Measurements from ENCODE around the gene BCL6.
A peak's percentile ranks its signal among the peaks of the same experiment; 100 is the strongest.

Gene BCL6

DNA sequence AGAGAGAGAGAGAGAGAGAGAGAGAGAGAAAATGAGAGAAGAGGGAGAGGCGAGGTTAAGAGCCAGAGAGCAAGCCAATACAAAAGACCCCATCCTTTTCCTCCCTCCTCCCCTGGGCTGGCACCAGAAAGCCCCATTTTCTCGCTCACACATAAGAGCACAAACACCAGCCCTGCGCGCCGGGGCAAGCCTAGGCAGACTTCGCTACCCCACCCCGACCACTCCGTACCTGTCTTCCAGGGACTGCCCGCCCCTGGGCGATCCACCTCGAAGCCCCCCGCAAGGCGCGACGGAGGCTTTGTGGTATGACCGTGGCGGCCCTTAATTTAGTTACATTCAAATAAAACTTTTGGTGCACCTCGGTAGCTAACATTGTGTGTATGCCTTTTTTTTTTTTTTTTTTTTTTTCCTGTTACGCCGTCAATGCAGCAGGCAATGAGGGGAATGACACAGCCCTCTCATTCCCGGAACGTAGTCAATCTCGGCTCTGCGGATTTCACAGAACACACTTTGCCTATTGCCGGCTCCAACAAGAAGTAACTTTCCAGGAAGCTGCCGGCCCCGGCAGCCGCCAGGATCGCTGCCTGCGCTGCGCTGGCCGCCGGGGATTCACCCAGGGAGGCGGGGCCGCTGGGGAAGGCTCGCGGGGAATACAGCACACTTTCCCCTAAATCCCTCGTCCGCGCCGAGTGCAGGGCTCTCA is 7.7 kb downstream of the BCL6 start:
- Histone ChIP-seq H3K79me2 (ENCODE audit: control insufficient read depth, insufficient read depth, low read length, unreplicated experiment) (peaks cover 66% of the 10 kb centered on the region), H2AFZ (ENCODE audit: low read length, unreplicated experiment) (peak overlapping the region; percentile 16), H3K27me3 (ENCODE audit: insufficient read depth, low read length) (no peaks in the 10 kb centered on the region), H3K4me1 (ENCODE audit: control insufficient read depth, insufficient read depth, low read length, unreplicated experiment) (peaks cover 30% of the 10 kb centered on the region), H3K4me3 (ENCODE audit: low read depth, low read length) (peak overlapping the region; percentile 96), H3K36me3 (ENCODE audit: insufficient read depth, low read length) (peaks cover under 1% of the 10 kb centered on the region; the same call in 1 of the 2 replicates), H3K27ac (ENCODE audit: low read depth, low read length) (peak overlapping the region; percentile 97)

DNA sequence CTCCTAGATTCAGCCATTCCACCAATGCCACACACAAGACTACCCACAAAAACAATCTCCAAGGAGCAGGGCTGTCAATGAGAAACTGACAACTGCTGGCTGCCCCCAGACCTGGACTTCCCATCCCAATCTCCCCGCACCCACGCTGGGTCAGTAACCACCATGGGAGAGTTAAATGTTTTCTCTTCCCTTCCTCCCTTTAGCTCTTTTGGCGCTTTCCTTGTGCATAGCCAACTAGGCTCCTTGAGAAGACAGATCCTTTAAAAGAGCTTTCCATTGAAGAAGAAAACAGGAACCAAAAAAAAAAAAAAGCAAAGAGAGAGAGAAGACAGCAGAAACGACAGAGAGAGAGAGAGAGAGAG is 8.3 kb downstream of the BCL6 start:
- H3K27ac ChIP-seq (ENCODE audit: low read depth, low read length), result peak overlapping the region; percentile 97; the same call in 1 of the 2 replicates
- H3K79me2 ChIP-seq (ENCODE audit: control insufficient read depth, insufficient read depth, low read length, unreplicated experiment), result peaks cover 62% of the 10 kb centered on the region
- H3K36me3 ChIP-seq (ENCODE audit: insufficient read depth, low read length), result peaks cover 4% of the 10 kb centered on the region
- peak overlapping the region; percentile 96 for H3K4me3 ChIP-seq (ENCODE audit: low read depth, low read length)
- H2AFZ ChIP-seq (ENCODE audit: low read length, unreplicated experiment), result no peak overlapping the region
- H3K27me3 ChIP-seq (ENCODE audit: insufficient read depth, low read length), result no peaks in the 10 kb centered on the region
- H3K4me1 ChIP-seq (ENCODE audit: control insufficient read depth, insufficient read depth, low read length, unreplicated experiment), result peaks cover 27% of the 10 kb centered on the region

DNA sequence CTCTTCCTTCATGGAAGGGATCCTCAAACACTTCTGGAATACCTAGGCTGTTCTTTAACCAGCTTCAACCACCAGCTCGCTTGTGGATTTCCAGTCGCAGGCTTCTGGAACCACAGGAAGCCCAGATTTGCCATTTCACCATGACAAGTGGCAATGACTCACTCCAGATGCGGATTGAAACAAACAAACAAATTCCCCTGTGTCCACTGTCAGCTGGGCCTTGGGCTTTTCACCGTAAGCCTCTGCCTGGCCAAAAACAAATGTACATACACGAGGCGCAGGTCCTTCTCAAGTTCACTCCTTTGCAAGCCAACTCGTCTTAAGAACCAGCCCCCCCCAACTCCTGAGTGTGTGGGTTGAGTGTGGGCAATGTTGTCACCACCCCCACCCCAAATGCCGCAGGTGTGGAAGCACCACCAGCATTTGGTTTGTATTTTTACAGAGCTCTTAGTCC is 8.8 kb downstream of the BCL6 start:
- H3K27me3 ChIP-seq (ENCODE audit: insufficient read depth, low read length), result no peaks in the 10 kb centered on the region
- H3K36me3 ChIP-seq (ENCODE audit: insufficient read depth, low read length), result peaks cover 4% of the 10 kb centered on the region
- peak overlapping the region; percentile 96 for H3K4me3 ChIP-seq (ENCODE audit: low read depth, low read length)
- peaks cover 27% of the 10 kb centered on the region for H3K4me1 ChIP-seq (ENCODE audit: control insufficient read depth, insufficient read depth, low read length, unreplicated experiment)
- peak overlapping the region; percentile 16 for H3K27ac ChIP-seq (ENCODE audit: low read depth, low read length)
- peaks cover 57% of the 10 kb centered on the region for H3K79me2 ChIP-seq (ENCODE audit: control insufficient read depth, insufficient read depth, low read length, unreplicated experiment)
- no peak overlapping the region for H2AFZ ChIP-seq (ENCODE audit: low read length, unreplicated experiment)

DNA sequence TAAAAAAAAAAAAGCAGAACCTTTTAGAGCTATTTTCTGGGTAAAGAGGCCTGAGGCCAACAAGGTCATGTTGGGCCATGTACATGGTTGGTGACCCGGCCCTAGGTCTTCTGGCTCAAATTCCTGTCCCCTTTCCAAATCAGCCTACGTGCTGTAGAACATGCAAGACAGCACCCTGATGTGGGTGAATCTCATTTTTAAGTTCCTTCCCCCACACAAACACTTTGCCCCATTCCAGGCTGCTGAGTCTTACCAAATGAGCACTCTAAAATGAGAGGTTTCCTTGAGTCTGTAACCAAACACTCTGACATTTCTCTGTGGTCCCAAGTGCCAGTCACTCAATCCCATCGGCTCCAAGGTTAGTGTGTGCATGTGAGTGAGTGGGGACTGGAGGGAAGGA is 9.4 kb downstream of the BCL6 start:
- H3K79me2 ChIP-seq (ENCODE audit: control insufficient read depth, insufficient read depth, low read length, unreplicated experiment), result peaks cover 51% of the 10 kb centered on the region
- H3K36me3 ChIP-seq (ENCODE audit: insufficient read depth, low read length), result peaks cover 10% of the 10 kb centered on the region

DNA sequence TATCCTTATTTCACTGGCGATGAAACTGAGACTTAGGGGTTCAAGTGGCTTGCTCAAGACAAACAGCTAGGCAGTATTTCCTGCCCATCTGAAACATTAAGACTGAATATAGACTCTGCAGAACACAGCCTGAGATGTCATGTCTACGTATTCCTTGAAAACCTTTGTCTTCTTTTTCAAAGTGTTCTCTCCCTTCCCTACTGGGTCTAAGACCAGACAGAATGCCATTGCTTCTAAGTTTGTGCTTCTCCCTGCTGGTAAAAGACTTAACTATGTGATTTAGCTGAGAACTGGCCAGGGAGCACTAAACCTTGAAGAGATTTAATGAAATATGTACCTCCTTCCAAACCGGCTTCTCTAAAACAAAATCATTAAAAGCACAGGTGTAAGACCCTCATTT is 9.9 kb downstream of the BCL6 start:
- Histone ChIP-seq H3K79me2 (ENCODE audit: control insufficient read depth, insufficient read depth, low read length, unreplicated experiment) (peaks cover 46% of the 10 kb centered on the region), H3K27me3 (ENCODE audit: insufficient read depth, low read length) (no peaks in the 10 kb centered on the region), H3K4me3 (ENCODE audit: low read depth, low read length) (no peak overlapping the region), H2AFZ (ENCODE audit: low read length, unreplicated experiment) (no peak overlapping the region), H3K27ac (ENCODE audit: low read depth, low read length) (no peak overlapping the region), H3K36me3 (ENCODE audit: insufficient read depth, low read length) (peaks cover 14% of the 10 kb centered on the region), H3K4me1 (ENCODE audit: control insufficient read depth, insufficient read depth, low read length, unreplicated experiment) (peaks cover 24% of the 10 kb centered on the region)

More for the DNA sequence above, 9.4 kb downstream of the BCL6 start:
- H3K4me1 ChIP-seq (ENCODE audit: control insufficient read depth, insufficient read depth, low read length, unreplicated experiment), result peaks cover 27% of the 10 kb centered on the region
- no peaks in the 10 kb centered on the region for H3K27me3 ChIP-seq (ENCODE audit: insufficient read depth, low read length)
- H2AFZ ChIP-seq (ENCODE audit: low read length, unreplicated experiment), result no peak overlapping the region
- H3K27ac ChIP-seq (ENCODE audit: low read depth, low read length), result peak overlapping the region; percentile 16
- H3K4me3 ChIP-seq (ENCODE audit: low read depth, low read length), result no peak overlapping the region

DNA sequence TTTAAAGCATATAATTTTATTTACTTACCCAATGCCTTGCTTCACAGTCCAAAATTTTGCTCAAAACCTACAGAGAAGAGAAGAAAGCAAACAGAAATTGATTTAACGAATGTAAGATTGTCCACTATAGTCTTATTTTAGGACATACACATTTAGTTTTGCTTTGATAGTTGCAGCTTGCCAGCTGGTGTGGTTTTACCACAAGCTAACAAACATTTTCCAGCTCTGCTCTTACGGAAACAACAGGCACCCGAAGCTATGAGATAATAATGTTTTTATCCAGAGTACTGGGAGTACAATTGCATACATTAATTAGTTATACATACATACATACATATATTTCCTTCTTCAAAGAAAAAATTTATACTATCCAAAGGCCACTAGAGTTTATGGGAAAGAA is 10.4 kb downstream of the BCL6 start:
- H3K27ac ChIP-seq (ENCODE audit: low read depth, low read length), result no peak overlapping the region
- peaks cover 18% of the 10 kb centered on the region for H3K36me3 ChIP-seq (ENCODE audit: insufficient read depth, low read length)
- peaks cover 46% of the 10 kb centered on the region for H3K79me2 ChIP-seq (ENCODE audit: control insufficient read depth, insufficient read depth, low read length, unreplicated experiment)

DNA sequence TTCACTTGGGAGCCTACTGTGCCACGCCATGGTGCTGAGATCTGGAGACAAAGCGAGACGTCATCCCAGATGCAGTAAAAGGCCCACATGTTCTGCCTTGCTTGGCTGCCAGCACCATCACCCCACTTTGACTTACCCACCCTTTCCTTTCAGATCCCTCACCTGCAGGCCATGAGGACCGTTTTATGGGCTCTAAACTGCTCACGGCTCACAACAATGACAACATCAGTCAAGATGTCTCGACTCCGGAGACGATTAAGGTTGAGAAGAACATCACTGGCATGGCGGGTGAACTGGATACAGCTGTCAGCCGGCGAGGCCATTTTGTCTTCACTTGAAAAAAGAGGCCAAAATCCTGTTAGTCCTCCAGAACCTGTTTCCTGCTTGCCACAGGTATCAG is 11.9 kb downstream of the BCL6 start:
- Histone ChIP-seq H3K36me3 (ENCODE audit: insufficient read depth, low read length) (peaks cover 25% of the 10 kb centered on the region), H3K4me3 (ENCODE audit: low read depth, low read length) (no peak overlapping the region), H3K79me2 (ENCODE audit: control insufficient read depth, insufficient read depth, low read length, unreplicated experiment) (peaks cover 36% of the 10 kb centered on the region), H2AFZ (ENCODE audit: low read length, unreplicated experiment) (no peak overlapping the region), H3K27me3 (ENCODE audit: insufficient read depth, low read length) (no peaks in the 10 kb centered on the region), H3K4me1 (ENCODE audit: control insufficient read depth, insufficient read depth, low read length, unreplicated experiment) (peaks cover 21% of the 10 kb centered on the region), H3K27ac (ENCODE audit: low read depth, low read length) (no peak overlapping the region)

More for the DNA sequence above, 10.4 kb downstream of the BCL6 start:
- no peak overlapping the region for H3K4me3 ChIP-seq (ENCODE audit: low read depth, low read length)
- H2AFZ ChIP-seq (ENCODE audit: low read length, unreplicated experiment), result no peak overlapping the region
- H3K4me1 ChIP-seq (ENCODE audit: control insufficient read depth, insufficient read depth, low read length, unreplicated experiment), result peaks cover 21% of the 10 kb centered on the region
- no peaks in the 10 kb centered on the region for H3K27me3 ChIP-seq (ENCODE audit: insufficient read depth, low read length)

DNA sequence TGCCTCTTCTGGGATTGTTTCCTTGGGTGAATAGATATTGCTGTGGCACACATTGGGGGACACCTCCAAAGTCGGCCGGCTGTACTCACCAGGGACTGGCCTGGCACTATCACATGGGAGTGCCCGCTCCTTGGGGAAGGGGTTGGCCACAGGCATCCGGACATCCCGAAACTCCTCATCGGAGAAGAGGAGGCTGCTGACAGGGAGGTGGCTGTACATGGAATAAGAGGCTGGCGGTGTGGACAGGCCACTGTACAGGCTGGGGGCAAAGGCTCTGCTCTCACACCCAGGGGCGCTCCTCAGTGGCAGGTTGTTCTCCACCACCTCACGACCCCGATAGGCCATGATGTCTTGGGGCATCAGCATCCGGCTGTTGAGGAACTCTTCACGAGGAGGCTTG is 15.7 kb downstream of the BCL6 start:
- Histone ChIP-seq H3K27ac (ENCODE audit: low read depth, low read length) (no peak overlapping the region), H3K4me3 (ENCODE audit: low read depth, low read length) (no peak overlapping the region), H3K27me3 (ENCODE audit: insufficient read depth, low read length) (no peaks in the 10 kb centered on the region), H3K4me1 (ENCODE audit: control insufficient read depth, insufficient read depth, low read length, unreplicated experiment) (no peaks in the 10 kb centered on the region), H3K79me2 (ENCODE audit: control insufficient read depth, insufficient read depth, low read length, unreplicated experiment) (peaks cover 3% of the 10 kb centered on the region), H2AFZ (ENCODE audit: low read length, unreplicated experiment) (no peak overlapping the region), H3K36me3 (ENCODE audit: insufficient read depth, low read length) (peaks cover 52% of the 10 kb centered on the region)

DNA sequence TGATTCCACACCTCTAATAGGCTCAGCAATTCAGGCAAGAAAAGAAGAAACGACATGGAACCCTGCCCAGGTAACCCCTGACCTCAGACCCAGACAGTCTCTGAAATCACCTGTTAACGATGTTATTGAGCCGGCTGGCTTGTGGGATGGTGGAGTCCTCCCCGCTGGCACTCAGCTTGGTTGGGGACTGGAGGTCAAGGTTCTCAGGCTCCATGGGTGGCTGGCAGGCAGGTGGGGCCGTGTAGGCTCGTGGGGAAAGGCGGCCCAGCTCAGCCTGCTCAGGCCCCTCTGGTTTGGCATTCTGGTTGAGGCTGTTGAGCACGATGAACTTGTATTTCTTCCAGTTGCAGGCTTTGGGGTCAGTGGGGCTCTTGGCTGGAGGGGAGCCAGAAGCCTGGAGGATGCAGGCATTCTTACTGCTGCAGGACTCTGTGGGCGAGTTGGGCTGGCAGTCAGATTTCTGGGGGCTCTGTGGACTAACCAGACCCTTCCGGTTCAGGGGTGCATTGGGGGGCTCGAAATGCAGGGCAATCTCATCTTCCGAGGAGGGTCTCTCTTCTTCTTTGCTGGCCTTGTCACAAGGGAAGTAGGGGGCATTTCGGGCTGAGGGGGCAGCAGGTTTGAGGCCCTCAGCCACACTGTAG is 16.2 kb downstream of the BCL6 start:
- H3K36me3 ChIP-seq (ENCODE audit: insufficient read depth, low read length), result peaks cover 57% of the 10 kb centered on the region
- H3K4me1 ChIP-seq (ENCODE audit: control insufficient read depth, insufficient read depth, low read length, unreplicated experiment), result no peaks in the 10 kb centered on the region
- no peaks in the 10 kb centered on the region for H3K27me3 ChIP-seq (ENCODE audit: insufficient read depth, low read length)
- no peak overlapping the region for H3K4me3 ChIP-seq (ENCODE audit: low read depth, low read length)
- no peak overlapping the region for H3K27ac ChIP-seq (ENCODE audit: low read depth, low read length)
- H3K79me2 ChIP-seq (ENCODE audit: control insufficient read depth, insufficient read depth, low read length, unreplicated experiment), result no peaks in the 10 kb centered on the region
- no peak overlapping the region for H2AFZ ChIP-seq (ENCODE audit: low read length, unreplicated experiment)

DNA sequence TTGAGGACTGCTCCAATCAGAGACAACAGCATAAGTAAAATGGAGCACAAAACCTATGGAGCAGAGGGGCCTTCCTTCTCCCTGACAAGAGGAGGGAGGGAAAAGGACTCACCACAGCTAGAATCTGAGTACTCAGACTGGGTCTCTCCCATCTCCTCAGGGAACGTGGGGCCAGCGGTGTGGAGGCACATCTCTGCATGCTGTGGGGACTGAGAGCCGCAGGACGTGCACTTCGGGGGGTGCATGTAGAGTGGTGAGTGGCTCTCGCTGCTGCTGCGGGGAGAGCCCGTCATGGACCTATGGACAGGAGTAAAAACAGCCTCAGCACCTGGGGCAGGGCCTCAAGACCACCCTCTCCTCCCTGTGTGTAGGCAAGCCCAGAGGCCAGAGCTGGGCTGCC is 17.0 kb downstream of the BCL6 start:
- no peaks in the 10 kb centered on the region for H3K79me2 ChIP-seq (ENCODE audit: control insufficient read depth, insufficient read depth, low read length, unreplicated experiment)
- H3K4me3 ChIP-seq (ENCODE audit: low read depth, low read length), result no peak overlapping the region
- no peak overlapping the region for H2AFZ ChIP-seq (ENCODE audit: low read length, unreplicated experiment)
- peaks cover 61% of the 10 kb centered on the region for H3K36me3 ChIP-seq (ENCODE audit: insufficient read depth, low read length)
- no peaks in the 10 kb centered on the region for H3K4me1 ChIP-seq (ENCODE audit: control insufficient read depth, insufficient read depth, low read length, unreplicated experiment)
- H3K27me3 ChIP-seq (ENCODE audit: insufficient read depth, low read length), result no peaks in the 10 kb centered on the region
- no peak overlapping the region for H3K27ac ChIP-seq (ENCODE audit: low read depth, low read length)

DNA sequence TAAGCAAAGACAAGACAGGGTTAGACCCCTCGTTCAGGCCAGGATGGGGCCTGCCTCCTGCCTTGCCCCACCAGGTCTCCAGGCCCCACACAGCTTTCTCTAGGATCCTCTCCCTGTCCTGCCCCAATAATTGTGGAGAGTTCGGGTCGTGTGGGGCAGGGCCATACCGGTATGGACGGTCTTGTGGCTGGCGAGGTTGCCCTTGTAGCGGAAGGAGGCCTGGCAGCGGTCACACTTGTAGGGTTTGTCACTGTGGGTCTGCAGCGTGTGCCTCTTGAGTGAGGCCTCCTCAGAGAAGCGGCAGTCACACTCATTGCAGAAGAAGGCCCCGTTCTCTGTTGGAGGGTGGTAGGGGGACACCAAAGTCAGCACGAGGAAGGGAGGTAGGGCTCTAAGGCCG is 18.7 kb downstream of the BCL6 start:
- no peaks in the 10 kb centered on the region for H3K4me1 ChIP-seq (ENCODE audit: control insufficient read depth, insufficient read depth, low read length, unreplicated experiment)
- H3K36me3 ChIP-seq (ENCODE audit: insufficient read depth, low read length), result peaks cover 66% of the 10 kb centered on the region
- H3K79me2 ChIP-seq (ENCODE audit: control insufficient read depth, insufficient read depth, low read length, unreplicated experiment), result no peaks in the 10 kb centered on the region
- no peak overlapping the region for H3K27ac ChIP-seq (ENCODE audit: low read depth, low read length)
- H3K4me3 ChIP-seq (ENCODE audit: low read depth, low read length), result no peak overlapping the region
- H3K27me3 ChIP-seq (ENCODE audit: insufficient read depth, low read length), result no peaks in the 10 kb centered on the region
- no peak overlapping the region for H2AFZ ChIP-seq (ENCODE audit: low read length, unreplicated experiment)

All from ACC112 (cell line).